B cell (primary cell): ENCODE measurements around the gene CPO. TPM values are rescaled to one million over a fixed set of nuclear protein-coding genes. Genes with fewer than 3 reads are reported as not detected.

Source experiments
- ATAC-seq: fragments of 200-7000 bp; cut with Tn5 transposase; one replicate; pipeline ENCODE4 v1.10.0; 2021; ENCODE audit warnings: low read depth, mild to moderate bottlenecking, moderate number of reproducible peaks, moderate library complexity
- CTCF ChIA-PET: fragments of 350-600 bp; sonication (Branson Sonifier 250); formaldehyde crosslinking; loops from one replicate; lab custom pipeline; 2021; ENCODE audit warnings: antibody characterized with exemption, inconsistent platforms; lab: Charles Lee
- POLR2A ChIA-PET: fragments of 350-600 bp; sonication (Branson Sonifier 250); formaldehyde crosslinking; loops from one replicate; lab custom pipeline; 2021; ENCODE audit warnings: antibody characterized with exemption; lab: Charles Lee
- DNase-seq: peaks from one replicate; pipeline ENCODE4 v3.0.0; 2013
- H2AFZ ChIP-seq: 2 replicates; pipeline ENCODE4 v1.6.1; 2012; ENCODE audit warnings: mild to moderate bottlenecking, low read depth, low read length; ENCODE audit not compliant: insufficient read depth, poor library complexity, severe bottlenecking
- H3K27ac ChIP-seq, 2 donors: 1 replicate in 1 of 2; 2 replicates in 1 of 2; pipeline ENCODE4 v1.5.1; 2012 to 2013; ENCODE audit warnings: low read length in 2 of 2, mild to moderate bottlenecking in 2 of 2, moderate library complexity in 1 of 2
- H3K27me3 ChIP-seq, 4 experiments: fragments of 200-600 bp in 1 of 4; sonication (generic) in 1 of 4; replicated peaks in 1 of 4; 1 replicate in 2 of 4; 2 replicates in 2 of 4; pipeline versions ENCODE4 v1.6.1 to v1.7.0; 2013 to 2016; ENCODE audit warnings: low read length in 3 of 4, mild to moderate bottlenecking in 2 of 4, mixed read lengths in 1 of 4, moderate library complexity in 1 of 4; ENCODE audit not compliant: insufficient read depth in 4 of 4, control insufficient read depth in 3 of 4; ENCODE audit errors: control extremely low read depth in 1 of 4
- H3K36me3 ChIP-seq, 2 experiments: replicated peaks in 1 of 2; 1 replicate in 1 of 2; 2 replicates in 1 of 2; pipeline versions ENCODE4 v1.6.1 to v1.7.1; 2013; ENCODE audit warnings: low read length in 1 of 2; ENCODE audit not compliant: insufficient read depth in 2 of 2, control insufficient read depth in 1 of 2; ENCODE audit errors: control extremely low read depth in 1 of 2, extremely low read depth in 1 of 2
- H3K4me1 ChIP-seq, 2 donors: fragments of 200-600 bp in 1 of 2; sonication (generic) in 1 of 2; 1 replicate in 1 of 2; 2 replicates in 1 of 2; pipeline versions ENCODE4 v1.5.1 to v1.6.1; 2013 to 2017; ENCODE audit warnings: low read length in 2 of 2; ENCODE audit not compliant: control insufficient read depth in 2 of 2, insufficient read depth in 2 of 2
- H3K4me2 ChIP-seq: replicated peaks from 2 replicates; pipeline ENCODE3; 2012; ENCODE audit warnings: mild to moderate bottlenecking, low read depth, low read length; ENCODE audit not compliant: poor library complexity, severe bottlenecking
- H3K4me3 ChIP-seq, 5 experiments: fragments of 200-600 bp in 1 of 5; sonication (generic) in 1 of 5; 1 replicate in 3 of 5; 2 replicates in 2 of 5; pipeline versions ENCODE4 v1.5.1 to v1.7.0; 2011 to 2016; ENCODE audit warnings: low read length in 4 of 5, mild to moderate bottlenecking in 4 of 5, low read depth in 2 of 5, control low read depth in 1 of 5, moderate library complexity in 1 of 5; ENCODE audit not compliant: insufficient read depth in 1 of 5; ENCODE audit errors: control extremely low read depth in 1 of 5, extremely low read depth in 1 of 5
- H3K79me2 ChIP-seq: fragments of 200-600 bp; sonication (generic); one replicate; pipeline ENCODE4 v1.6.0; 2016; ENCODE audit warnings: low read length; ENCODE audit not compliant: control insufficient read depth, insufficient read depth
- H3K9ac ChIP-seq: fragments of 200-600 bp; sonication (generic); 2 replicates; pipeline ENCODE4 v1.6.1; 2017; ENCODE audit warnings: mild to moderate bottlenecking, low read length, moderate library complexity
- H3K9me3 ChIP-seq, 3 donors: one replicate each; pipeline versions ENCODE4 v1.6.1 to v1.7.1; 2013; ENCODE audit warnings: low read length in 2 of 3; ENCODE audit not compliant: control insufficient read depth in 2 of 3, insufficient read depth in 1 of 3; ENCODE audit errors: control extremely low read depth in 1 of 3
- H4K20me1 ChIP-seq: 2 replicates; pipeline ENCODE4 v1.6.0; 2012; ENCODE audit warnings: mild to moderate bottlenecking, low read length; ENCODE audit not compliant: insufficient read depth, control insufficient read depth, poor library complexity, severe bottlenecking
- H3K27ac Mint-ChIP-seq: one replicate; pipeline ENCODE4 v1.8.0; 2021; ENCODE audit warnings: mixed read lengths
- H3K27me3 Mint-ChIP-seq: one replicate; pipeline ENCODE4 v1.8.0; 2021; ENCODE audit warnings: mixed read lengths
- H3K4me1 Mint-ChIP-seq: one replicate; pipeline ENCODE4 v1.8.0; 2021; ENCODE audit warnings: mixed read lengths
- H3K4me3 Mint-ChIP-seq: one replicate; pipeline ENCODE4 v1.8.0; 2021; ENCODE audit warnings: mixed read lengths
- H3K9me3 Mint-ChIP-seq: one replicate; pipeline ENCODE4 v1.8.0; 2022; ENCODE audit warnings: mixed read lengths; ENCODE audit not compliant: insufficient read depth
- CTCF ChIP-seq: fragments of 200-600 bp; IDR thresholded peaks from one replicate; pipeline ENCODE4 v1.8.0; 2022; ENCODE audit warnings: antibody characterized with exemption, mild to moderate bottlenecking
- EZH2 ChIP-seq: IDR thresholded peaks from 2 replicates; pipeline ENCODE4 v1.6.1; 2012; ENCODE audit warnings: borderline replicate concordance, low read depth, mild to moderate bottlenecking, moderate library complexity, low read length; ENCODE audit not compliant: insufficient read depth, poor library complexity, severe bottlenecking
- WGBS: methylation state at CpG from one replicate; pipeline ENCODE4 v1.1.5; 2013; ENCODE audit warnings: missing lambda C conversion rate; ENCODE audit not compliant: insufficient coverage; 5-methylcytosine and 5-hydroxymethylcytosine counted together
- intact Hi-C: fragments of 100-400 bp; cut with micrococcal nuclease; formaldehyde crosslinking; loops from one replicate; pipeline ENCODE4 v1.10.0; 2022
- polyA plus RNA-seq: library from polyadenylated mRNA; depleted of rRNA; stranded (reverse); fragments of >200 nt; gene quantifications from 2 replicates; pipeline ENCODE4 v1.2.3, GENCODE V29; 2012
- total RNA-seq, 2 donors: library from RNA; stranded (reverse); fragments of 120-200 nt in 1 of 2; gene quantifications; 1 replicate in 1 of 2; 2 replicates in 1 of 2; pipeline versions ENCODE4 v1.2.3 to v1.2.4, GENCODE V29; 2013 to 2022

Gene CPO
- total and polyA plus RNA-seq, 2 donors (not counting 1 experiment from before 2014, with no cell fraction given): not detected

DNA sequence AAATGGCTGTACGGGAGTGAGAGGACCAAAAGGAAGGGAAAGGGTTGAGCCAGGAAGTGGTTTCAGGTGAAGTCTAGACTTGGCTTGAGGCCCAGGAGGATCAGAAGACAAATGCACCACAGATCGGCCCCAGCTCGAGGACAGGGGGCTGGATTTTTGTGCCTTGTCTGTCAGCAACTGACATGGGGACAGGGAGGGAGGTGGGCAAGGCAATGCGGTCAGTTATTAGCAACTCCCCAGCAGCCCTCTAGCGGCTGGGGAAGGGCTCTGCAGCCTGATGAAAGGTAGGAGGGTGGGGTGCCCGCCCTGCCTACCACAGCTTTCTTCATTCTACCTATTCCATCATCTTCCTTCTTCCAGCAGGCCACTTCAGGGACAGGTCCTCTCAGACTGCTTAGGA lies 50.0 kb downstream of the CPO start:
- Histone ChIP-seq H3K9ac (no peak overlapping the region), H3K79me2 (no peaks in the 10 kb centered on the region), H4K20me1 (no peaks in the 10 kb centered on the region), H3K9me3 (no peaks in the 10 kb centered on the region), H3K27ac (no peak overlapping the region), H3K4me2 (no peak overlapping the region), H3K27me3 (peaks cover 0 to 4% (median 0%) of the 10 kb centered on the region in 4 experiments), H3K4me3 (no peak overlapping the region), H3K4me1 (peaks cover 3 to 4% of the 10 kb centered on the region in 2 donors), H2AFZ (peak overlapping the region; percentile 61), H3K36me3 (no peaks in the 10 kb centered on the region)
- peaks cover 33% of the 10 kb centered on the region for H3K27me3 Mint-ChIP-seq
- CTCF ChIA-PET: interaction anchor here (1.0 to 1.5 kb wide), 3 partner anchors 7 to 153 kb away, joined by 3 read pairs; no protein-coding TSS in a partner anchor
- no peaks in the 10 kb centered on the region for H3K9me3 Mint-ChIP-seq
- WGBS: 6% methylated on average over 3 of the region's 6 CpGs
- intact Hi-C loops: loop anchor here (5.0 kb wide), 1 partner anchor 297 kb away; no protein-coding TSS in a partner anchor
- TF ChIP-seq EZH2 (no peak), CTCF (peak; percentile 69)
- peaks cover 3% of the 10 kb centered on the region for H3K4me1 Mint-ChIP-seq
- POLR2A ChIA-PET: interaction anchor here (0.7 kb wide), 1 partner anchor 201 kb away, joined by 6 read pairs; no protein-coding TSS in a partner anchor
- H3K27ac Mint-ChIP-seq: no peak overlapping the region
- peak; percentile 76 for ATAC-seq
- peak; percentile 39 for DNase-seq
- no peak overlapping the region for H3K4me3 Mint-ChIP-seq

GRCh38 chr2:206990360-206990759 lies 51.0 kb downstream of the CPO start:
- peaks cover 3 to 4% of the 10 kb centered on the region in 2 donors for H3K4me1 ChIP-seq
- H3K9me3 ChIP-seq: no peaks in the 10 kb centered on the region
- H3K27me3 ChIP-seq: peaks cover 0 to 4% (median 0%) of the 10 kb centered on the region in 4 experiments
- no peak overlapping the region for H3K4me3 ChIP-seq
- peaks cover 39% of the 10 kb centered on the region for H3K27me3 Mint-ChIP-seq
- POLR2A ChIA-PET: no interaction called here
- TF ChIP-seq CTCF (no peak), EZH2 (no peak)
- no peak overlapping the region for H3K4me2 ChIP-seq
- H3K4me3 Mint-ChIP-seq: no peak overlapping the region
- no peak overlapping the region for H2AFZ ChIP-seq
- intact Hi-C loops: no loop called here
- no peaks in the 10 kb centered on the region for H3K36me3 ChIP-seq
- peaks cover 3% of the 10 kb centered on the region for H3K4me1 Mint-ChIP-seq
- no peaks in the 10 kb centered on the region for H4K20me1 ChIP-seq
- no peak overlapping the region for H3K9ac ChIP-seq
- no peak for ATAC-seq
- no peak overlapping the region for H3K27ac Mint-ChIP-seq
- no peaks in the 10 kb centered on the region for H3K79me2 ChIP-seq
- no peak overlapping the region for H3K27ac ChIP-seq
- DNase-seq: no peak
- 82% methylated on average over 3 of the region's 4 CpGs for WGBS
- CTCF ChIA-PET: interaction anchor here (1.2 kb wide), 1 partner anchor 8 kb away, joined by 3 read pairs; no protein-coding TSS in a partner anchor
- H3K9me3 Mint-ChIP-seq: no peaks in the 10 kb centered on the region
